ENCODE data around the gene HSD3B2.

HSD3B2 gene

DNA sequence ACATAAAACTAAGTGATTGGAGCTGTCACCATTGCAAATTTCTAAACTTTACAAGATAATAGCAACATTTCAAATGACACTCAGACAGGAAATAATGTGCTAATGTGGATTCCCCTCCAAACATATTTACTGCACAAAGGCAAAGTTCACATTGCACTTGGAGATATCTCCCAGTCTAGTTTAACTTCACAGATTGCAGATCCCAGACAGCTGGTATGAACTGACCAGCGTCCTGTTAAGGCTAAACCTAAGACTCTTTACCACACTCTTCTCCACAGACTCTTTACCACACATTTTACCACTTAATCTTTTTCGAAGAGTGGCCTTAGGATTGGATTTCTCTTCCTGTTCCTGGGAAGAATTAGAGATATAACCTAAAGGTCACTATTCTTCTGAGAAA is 51.5 kb downstream of the HSD3B2 start:
- DNase-seq (ENCODE audit: low read depth) = no peak
- TF ChIP-seq, protein P1, sequence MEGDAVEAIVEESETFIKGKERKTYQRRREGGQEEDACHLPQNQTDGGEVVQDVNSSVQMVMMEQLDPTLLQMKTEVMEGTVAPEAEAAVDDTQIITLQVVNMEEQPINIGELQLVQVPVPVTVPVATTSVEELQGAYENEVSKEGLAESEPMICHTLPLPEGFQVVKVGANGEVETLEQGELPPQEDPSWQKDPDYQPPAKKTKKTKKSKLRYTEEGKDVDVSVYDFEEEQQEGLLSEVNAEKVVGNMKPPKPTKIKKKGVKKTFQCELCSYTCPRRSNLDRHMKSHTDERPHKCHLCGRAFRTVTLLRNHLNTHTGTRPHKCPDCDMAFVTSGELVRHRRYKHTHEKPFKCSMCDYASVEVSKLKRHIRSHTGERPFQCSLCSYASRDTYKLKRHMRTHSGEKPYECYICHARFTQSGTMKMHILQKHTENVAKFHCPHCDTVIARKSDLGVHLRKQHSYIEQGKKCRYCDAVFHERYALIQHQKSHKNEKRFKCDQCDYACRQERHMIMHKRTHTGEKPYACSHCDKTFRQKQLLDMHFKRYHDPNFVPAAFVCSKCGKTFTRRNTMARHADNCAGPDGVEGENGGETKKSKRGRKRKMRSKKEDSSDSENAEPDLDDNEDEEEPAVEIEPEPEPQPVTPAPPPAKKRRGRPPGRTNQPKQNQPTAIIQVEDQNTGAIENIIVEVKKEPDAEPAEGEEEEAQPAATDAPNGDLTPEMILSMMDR (conservative IDR thresholded peaks at IDR 0.05; ENCODE audit: low read depth, low read length) = no peak
- H3K4me3 ChIP-seq (ENCODE audit: low read depth, low read length) = no peak overlapping the region

DNA sequence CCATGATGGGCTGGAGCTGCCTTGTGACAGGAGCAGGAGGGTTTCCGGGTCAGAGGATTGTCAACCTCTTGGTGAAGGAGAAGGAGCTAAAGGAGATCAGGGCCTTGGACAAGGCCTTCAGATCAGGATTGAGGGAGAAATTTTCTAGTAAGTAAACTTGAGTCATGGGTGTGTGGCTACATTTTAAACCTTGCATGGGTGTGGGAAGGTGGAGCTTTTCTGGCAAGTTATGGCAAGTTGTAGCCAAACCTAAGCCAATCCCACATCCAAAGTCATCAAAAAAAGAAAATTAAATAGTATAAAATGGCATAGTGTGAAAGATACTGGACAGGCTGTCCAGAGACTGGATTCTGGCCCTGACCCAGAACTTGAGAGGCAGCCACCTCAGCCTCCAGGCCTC is 52.3 kb downstream of the HSD3B2 start:
- DNase-seq (ENCODE audit: low read depth) = no peak
- no peak overlapping the region for H3K4me3 ChIP-seq (ENCODE audit: low read depth, low read length)
- TF ChIP-seq, protein P1 (conservative IDR thresholded peaks at IDR 0.05; ENCODE audit: low read depth, low read length) = no peak

DNA sequence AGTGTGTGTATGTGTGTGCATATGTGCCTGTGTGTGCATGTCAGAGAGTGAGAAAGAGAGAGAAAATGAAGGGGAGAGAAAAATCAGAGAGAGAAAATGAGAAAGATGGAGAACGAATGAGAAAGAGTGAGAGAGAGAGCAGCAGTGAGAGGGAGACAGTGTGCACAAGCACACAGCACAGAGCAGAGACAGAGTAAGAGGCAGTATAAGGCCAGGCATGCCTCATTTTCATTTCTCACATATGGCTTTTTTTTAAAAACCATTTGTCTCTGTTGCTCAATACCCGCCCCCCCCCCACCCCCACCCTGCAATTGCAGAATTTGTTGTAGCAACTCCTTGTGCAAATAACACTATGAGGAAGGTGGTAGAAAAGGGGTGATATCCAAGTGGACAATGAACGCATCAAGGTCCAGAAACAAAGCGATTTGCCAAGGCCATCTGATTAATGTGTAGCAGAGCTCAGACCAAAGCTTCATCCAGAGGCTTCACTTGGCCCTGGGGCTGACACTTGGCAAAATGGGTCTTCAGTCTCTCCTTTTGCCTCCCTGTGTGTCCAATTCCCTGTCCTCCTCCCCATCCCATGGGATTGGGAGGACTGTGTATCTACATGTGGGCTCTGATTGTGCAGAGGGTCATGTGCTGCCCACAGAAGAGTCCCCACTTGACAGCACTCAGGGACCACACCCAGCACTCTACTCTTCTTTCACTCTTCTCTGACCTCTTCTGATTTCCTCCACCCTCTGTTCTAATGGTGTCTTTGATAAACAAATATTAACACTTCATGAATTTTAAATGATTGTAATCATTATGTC is 53.1 kb downstream of the HSD3B2 start:
- H3K4me3 ChIP-seq (ENCODE audit: low read depth, low read length) = no peak overlapping the region
- TF ChIP-seq, protein P1 (conservative IDR thresholded peaks at IDR 0.05; ENCODE audit: low read depth, low read length) = no peak
- no peak for DNase-seq (ENCODE audit: low read depth)

DNA sequence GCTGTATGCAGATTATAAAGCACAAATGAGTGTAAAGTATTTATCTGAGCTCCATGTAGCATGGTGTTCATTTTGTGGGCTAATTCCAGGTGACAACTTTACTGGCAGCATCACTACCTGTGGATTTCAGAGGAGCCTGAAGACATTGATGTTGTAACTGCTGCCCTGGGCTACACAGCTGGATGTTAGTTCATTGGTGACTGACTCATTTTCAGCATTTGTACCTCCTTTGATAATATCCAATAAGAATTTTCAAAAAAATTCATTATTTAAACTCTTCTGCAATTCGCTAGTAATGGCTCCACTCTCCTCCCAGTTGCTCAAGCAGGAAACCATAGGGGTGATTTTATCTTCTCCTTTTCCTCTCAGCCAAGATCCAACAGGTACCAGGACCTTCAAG is 54.8 kb downstream of the HSD3B2 start:
- TF ChIP-seq, protein P1 (conservative IDR thresholded peaks at IDR 0.05; ENCODE audit: low read depth, low read length) = no peak
- no peak overlapping the region for H3K4me3 ChIP-seq (ENCODE audit: low read depth, low read length)
- DNase-seq (ENCODE audit: low read depth) = no peak

DNA sequence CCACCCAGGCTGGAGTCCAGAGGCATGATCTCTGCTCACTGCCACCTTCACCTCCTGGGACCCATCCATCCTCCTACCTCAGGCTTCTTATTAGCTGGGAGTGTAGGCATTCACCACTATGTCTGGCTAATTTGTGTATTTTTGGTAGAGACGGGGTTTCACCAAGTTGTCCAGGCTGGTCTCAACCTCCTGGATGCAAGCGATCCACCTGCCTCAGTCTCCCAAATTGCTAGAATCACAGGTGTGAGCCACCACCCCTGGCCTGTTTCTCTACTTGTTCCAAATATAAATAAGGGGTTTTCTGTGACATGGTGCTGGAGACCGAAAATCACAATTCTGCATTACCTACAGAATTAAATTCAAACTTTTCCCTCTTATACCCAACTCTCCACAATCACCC is 55.4 kb downstream of the HSD3B2 start:
- TF ChIP-seq, protein P1 (conservative IDR thresholded peaks at IDR 0.05; ENCODE audit: low read depth, low read length) = no peak
- no peak for DNase-seq (ENCODE audit: low read depth)
- no peak overlapping the region for H3K4me3 ChIP-seq (ENCODE audit: low read depth, low read length)

DNA sequence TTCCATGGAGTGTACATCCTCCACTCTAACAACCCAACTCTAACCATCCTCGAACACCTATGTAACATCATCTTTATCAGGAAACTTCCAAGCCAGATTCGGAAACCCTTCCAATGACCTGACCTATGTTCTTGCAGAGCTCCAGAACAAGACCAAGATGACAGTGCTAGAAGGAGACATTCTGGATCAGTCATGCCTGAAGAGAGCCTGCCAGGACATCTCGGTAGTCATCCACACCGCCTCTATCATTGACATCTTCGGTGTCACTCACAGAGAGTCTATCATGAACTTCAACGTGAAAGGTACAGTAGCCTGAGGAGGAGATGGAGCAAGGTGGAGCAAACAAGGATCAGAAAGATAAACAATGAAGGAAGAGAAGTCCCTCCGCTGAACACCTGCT is 56.0 kb downstream of the HSD3B2 start:
- TF ChIP-seq, protein P1 (conservative IDR thresholded peaks at IDR 0.05; ENCODE audit: low read depth, low read length) = no peak
- no peak overlapping the region for H3K4me3 ChIP-seq (ENCODE audit: low read depth, low read length)
- DNase-seq (ENCODE audit: low read depth) = no peak

DNA sequence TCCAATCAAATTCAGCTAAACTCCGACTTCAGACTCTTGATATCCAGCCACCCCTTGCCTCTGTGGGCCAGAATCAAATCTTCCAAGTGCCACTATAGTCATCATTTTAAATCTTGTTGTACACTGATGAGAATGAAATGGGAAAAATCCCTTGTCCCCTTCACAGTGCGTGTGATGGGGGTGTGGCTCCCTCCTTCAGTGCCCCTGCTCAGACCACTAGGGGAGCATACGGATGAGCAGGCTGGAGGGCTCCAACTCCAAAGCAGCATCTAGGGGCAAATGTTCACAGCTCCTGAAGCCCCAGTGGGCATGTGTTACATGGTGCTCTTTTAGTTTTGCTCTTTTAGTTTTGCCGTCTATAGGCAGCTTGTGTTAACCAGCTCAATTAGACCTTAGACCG is 56.6 kb downstream of the HSD3B2 start:
- no peak for DNase-seq (ENCODE audit: low read depth)
- H3K4me3 ChIP-seq (ENCODE audit: low read depth, low read length) = no peak overlapping the region
- TF ChIP-seq, protein P1 (conservative IDR thresholded peaks at IDR 0.05; ENCODE audit: low read depth, low read length) = no peak
